GM18907 (cell line): ENCODE data around the gene MYO7B.

Source experiments
- ATAC-seq: cut with Tn5 transposase; IDR thresholded peaks from one replicate; pipeline ENCODE4 v1.9.1; 2021; ENCODE audit warnings: mild to moderate bottlenecking, moderate library complexity; ENCODE audit not compliant: unreplicated experiment

MYO7B gene

DNA sequence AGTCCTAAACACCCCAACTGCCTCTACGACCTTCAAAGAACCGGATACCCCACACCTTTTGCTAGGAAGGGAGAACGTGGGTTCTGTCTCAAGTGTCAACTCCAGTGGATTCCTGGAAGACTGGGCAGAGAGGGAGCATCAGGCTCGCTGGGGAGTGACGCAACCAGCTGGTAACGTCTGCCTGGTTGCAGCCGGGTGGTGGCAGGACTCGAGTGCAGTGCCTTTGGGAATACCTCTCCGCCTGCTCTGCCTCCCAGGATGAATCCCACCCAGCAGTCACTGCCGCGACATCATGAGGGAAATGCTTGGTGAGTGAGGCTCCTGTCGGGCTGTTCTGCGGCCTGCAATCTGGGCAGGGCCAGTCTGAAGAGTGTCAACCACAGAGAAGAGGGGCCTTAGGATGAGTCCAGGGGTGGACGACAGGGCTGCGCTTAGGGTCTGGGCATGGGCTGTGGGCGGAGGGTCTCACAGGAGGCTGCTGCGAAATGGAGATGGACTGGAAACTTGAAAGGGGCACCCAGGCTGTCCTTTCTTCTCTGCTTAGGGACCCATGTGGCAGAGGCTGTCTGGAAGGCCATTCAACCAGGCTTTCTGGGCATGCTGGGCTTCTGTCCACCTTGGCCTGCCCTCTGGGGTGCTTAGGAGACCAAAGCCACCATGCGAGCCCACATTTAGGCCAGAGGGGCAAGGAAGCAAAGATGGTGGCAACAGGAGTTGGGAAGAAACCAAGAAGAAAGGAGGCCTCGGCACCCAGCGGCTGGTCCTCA lies 123.3 kb downstream of the MYO7B start:
- ATAC-seq: no peak

DNA sequence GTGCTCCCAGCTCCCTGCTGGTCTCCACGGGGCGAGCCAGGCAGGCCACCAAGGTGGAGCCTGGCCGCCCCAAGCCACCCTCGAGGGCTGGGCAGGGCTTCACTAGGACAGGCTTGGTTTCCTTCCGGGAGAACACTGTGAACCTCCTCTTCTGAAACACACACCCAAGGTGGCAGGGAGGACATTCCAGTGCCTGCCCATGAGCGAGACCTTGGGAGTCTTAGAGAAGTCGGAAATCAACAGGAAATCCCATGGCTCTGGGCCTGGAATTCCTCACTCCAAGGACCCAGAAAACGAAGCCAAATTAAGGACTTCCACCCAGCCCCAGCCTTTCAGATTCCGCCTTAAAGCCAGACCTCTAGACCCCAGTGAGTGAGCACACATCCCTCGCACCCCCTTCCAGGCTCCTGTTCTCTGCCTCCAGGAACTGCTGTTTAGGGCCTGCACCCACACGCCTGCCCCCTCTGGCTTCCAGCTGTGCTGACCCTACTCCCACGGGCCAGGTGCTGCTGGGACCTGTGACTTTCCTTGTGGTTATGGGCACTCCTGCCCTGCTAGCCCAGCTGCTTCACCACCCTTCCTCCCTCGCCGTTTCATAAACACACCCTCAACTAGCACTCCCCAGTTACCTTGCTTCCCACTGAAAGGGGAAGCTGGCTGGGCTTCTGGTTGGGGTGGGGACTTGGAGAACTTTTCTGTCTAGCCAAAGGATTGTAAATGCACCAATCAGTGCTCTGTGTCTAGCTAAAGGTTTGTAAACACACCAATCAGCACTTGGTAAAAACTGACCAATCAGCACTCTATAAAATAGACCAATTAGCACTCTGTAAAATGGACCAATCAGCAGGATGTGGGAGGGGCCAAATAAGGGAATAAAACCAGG lies 124.2 kb downstream of the MYO7B start:
- ATAC-seq: no peak

DNA sequence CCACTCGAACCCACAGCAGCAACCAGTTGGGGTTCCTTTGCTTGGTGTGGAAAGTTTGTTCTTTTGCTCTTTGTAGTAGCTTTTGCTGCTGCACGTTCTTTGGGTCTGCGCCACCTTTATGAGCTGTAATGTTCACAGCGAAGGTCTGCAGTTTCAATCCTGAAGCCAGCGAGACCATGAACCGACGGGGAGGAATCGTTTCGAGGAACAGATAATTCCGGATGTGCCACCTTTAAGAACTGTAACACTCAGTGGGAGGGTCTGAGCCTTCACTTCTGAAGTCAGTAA lies 124.8 kb downstream of the MYO7B start:
- ATAC-seq: no peak

DNA sequence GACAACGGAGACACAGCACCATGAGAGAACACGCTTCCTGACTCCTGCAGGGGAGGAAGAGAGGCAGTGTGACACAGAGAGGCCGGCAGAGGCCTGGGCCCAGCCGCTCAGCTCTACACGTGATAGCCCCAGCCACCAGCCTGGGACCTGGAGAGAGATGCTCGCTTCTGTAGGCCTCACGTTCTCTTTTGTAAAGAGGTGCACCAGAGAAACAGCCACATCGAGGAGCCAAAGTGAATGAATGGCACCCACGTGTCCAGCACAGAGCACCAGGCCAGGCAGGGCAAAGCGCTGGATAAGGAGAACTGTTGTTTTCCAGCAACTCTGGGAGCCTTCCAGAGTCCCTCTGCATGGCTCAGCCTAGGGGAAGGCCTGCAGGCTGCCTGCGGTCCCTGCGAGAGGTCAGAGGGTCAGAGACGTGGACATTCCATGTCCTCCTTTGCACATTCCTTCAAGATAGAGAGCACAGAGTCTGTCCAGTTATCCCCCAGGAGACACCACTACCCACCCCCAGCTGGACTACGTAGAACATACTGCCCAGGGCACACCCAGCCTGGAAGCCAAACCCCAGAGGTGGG lies 125.7 kb downstream of the MYO7B start:
- no peak for ATAC-seq

DNA sequence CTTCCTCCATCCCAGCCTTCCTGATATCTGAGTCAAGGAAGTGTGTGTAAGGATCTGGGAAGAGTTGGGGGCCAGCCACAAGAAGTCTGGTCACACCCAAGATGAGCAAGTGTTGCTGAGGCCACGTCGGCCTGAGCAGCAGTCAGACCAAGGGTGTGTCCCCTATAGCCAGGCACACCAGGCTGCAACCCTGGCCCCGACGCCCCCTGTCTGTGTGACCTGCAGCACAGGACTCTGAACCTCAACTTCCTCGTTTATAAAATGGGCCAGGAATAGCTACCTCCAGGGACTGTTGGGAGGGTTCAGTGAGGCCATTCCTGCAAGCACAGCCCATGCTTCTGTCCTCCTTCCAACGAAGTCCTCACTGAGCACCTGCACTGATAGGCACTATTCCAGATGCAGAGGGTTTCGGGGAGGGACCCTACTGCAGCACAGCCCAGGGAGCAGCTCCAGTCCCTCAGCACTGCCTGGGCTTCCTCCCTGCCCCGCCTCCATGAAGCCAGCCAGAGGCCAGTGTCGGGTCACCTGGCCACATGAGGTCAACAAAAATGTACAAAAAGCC lies 126.5 kb downstream of the MYO7B start:
- ATAC-seq: no peak

DNA sequence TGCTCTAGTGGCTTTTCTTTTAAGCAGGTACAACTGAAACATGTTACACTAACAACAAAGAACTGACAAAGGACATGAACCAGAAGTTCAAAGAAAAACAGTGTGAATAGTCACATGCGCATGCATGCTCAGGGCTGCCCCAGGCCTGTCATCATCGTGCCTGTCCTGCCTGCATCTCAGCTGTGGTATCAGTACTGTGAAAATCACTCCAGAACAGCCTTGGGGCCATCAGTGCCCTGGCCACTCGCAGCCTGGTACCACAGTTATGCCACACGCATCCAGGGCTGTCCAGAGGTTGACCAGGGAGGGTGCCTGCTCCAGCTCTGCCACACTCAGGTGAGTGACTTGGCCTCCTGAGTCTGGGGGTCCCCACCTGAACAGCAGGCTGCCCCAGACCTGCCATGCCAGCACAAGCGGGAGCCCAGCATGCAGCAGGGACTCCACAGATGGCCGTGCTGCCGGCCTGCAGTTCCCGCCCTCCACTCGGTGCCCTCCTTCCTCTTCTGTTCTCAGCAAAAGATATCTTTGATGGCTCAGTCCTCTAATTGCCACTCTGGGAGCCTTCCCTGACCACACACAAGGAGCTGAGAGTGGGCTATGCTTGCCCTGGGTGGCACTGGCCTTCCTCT lies 127.6 kb downstream of the MYO7B start:
- ATAC-seq: no peak

DNA sequence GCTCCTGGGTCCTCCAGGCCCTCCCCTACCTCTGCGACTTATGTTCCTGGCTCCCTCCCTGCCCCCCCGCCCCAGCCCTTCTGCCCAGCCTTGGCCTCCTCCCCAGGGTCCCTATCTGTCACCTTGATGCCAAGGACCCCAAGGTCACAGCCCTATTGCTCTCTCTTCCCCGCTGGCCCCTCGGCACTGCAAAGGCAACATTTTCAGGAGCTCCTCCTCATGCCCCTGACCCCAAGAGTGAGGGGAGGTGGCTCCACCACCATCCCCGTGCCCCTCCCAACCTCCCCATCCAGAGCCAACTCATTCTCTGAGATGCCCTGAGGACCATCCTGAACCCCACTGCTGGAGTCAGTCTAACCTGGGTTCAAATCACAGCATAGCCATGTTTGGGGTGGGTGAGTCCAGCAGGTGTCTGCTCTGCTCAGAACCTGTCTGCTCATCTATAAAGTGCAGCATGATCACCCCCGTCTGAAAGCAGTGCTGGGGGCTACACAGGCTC lies 128.1 kb downstream of the MYO7B start:
- no peak for ATAC-seq

DNA sequence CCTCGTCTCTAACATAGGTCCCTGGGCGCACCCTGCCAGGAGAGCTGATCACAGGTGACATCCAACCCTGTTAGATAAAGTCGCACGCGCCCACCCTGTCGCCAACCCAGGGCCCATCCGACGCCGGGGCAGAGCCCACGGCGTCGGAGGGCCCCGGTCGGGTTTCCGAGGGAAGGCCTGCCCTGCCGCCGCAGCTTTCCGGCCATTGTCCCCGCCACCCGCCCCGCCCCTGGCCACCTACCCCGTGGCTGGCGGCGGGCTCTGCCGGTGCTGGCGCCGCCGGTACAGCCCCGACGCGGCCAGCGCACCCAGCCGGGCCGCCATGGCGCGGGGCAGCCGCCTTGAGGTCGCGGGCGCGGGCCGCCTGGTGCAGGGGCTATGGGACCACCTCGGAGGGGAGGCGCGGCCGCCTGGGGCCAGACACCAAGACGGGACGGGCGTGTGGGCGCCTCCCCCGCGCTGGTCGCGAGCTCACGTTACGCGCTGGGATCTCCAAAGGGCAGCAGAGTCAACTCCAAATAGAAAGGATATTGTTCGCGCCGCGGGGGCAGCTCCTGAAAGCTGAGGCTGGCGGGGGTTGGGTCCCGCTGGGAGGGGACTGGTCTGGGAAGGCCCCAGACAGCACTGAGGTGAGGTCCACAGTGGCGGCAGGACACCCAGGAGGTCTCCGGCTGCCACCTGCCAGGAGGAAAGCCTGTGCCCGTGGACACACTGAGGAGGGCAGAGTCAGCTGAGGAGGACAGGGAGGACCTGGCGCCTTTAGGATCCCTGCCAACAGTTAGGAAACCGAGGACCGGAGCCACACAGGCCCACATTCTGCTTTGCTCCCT lies 128.8 kb downstream of the MYO7B start:
- ATAC-seq: no peak

DNA sequence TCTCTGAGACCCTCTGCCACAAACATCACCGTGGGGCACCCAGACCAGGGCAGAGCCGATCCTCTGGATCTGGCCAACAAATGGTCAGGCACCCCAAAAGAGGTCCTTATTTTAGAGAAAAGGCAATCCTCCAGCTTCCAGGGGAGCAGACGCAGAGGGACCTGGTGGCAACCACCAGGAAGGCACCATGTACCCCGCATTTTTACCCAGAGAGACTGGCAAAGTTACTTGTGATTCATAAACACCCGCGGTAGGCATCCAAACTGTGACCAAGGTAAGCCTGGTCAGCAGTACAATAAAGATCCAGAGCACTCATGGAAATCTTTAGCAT lies 129.4 kb downstream of the MYO7B start:
- ATAC-seq: no peak

DNA sequence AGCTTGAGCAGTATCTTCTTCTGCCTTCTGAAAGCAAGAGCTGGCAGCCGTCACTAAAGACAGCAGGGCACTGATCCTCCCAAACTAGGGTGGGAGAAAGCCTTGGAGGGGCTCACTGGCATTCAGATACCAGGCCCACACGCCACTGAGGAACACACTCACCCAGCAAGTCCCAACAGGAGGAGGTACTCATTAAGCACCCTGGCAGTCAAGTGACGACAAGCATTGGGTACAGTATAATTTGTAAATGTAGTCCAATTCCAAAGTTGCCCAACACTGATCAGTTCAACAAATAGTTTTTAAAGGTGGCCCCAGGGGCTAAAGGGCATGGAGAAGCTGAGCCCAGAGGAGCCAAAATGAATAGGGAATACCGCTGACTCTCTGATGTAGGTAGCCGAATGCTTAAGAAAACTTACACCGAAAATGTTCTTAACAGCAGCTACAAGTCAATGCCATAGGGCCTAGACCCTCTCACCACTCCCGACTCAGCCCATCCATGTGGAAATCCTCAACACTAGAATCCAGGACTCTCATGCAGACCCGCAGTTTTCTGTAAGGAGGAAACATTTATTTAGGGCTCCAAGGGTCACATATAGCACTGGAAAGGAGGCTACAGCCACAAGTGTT lies 129.9 kb downstream of the MYO7B start:
- ATAC-seq: no peak

DNA sequence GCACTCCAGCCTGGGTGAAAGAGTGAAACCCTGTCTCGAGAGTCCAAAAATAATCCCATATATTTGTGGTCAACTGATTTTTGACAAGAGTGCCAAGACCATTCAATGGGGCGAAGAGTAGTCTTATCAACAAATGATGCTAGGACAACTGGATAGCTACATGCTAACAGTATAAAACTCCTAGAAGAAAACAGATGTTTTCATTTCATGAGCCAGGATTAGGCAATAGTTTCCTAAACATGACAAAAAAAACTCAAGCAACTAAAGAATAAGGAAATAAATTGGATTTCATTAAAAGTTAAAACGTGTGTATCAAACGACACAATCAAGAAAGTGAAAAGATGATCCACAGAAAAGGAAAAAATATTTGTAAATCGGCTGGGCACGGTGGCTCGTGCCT lies 133.6 kb downstream of the MYO7B start:
- ATAC-seq: no peak

DNA sequence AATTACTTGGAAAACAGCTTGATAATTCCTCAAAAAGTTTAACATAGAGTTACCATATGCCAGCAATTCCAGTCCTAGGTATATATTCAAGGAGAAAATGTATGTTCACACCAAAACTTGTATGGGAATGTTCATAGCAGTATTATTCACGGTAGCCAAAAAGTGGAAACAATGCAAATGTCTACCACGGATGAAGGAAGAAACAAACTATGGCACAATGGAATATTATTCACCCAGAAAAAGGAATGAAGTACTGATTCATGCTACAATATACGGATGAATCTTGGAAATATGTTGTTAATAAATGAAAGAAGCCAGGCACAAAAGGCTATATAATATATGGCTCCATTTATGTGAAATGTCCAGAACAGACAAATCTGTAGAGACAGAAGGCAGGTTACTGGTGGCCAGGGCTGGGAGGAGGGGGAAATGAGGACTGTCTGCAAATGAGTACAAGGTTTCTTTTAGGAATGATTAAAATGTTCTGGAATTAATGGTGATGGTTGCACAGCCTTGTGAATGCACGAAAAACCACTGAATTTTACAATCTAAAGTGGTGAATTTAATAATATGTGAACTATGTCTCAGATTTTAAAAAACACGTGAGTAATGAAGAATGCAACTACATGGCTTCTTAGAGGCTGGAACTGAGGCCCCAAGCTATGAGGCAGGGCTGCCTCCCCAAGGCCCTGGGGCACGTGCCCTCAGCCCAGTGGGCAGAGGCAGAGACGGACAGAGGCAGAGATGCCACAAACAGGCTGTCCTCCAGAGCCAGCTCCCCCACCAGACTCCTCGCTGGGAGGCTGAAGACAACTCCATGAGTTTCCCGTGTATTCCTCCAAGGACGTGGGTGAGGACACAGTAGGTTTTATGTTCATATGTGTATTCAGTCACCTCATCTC lies 134.8 kb downstream of the MYO7B start:
- ATAC-seq: no peak

DNA sequence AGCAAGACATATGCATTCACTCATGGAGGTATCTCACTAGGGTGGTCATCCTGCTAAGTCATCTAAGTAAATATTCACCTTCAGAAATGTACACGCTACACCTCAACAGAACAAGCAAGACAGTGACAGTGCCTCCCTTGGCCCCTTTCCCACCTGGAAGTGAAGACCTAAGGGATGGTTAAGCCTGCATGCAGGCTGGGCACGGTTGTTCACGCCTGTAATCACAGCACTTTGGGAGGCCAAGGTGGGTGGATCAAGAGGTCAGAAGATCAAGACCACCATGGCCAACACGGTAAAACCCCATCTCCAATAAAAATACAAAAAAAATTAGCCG lies 135.4 kb downstream of the MYO7B start:
- ATAC-seq: no peak

DNA sequence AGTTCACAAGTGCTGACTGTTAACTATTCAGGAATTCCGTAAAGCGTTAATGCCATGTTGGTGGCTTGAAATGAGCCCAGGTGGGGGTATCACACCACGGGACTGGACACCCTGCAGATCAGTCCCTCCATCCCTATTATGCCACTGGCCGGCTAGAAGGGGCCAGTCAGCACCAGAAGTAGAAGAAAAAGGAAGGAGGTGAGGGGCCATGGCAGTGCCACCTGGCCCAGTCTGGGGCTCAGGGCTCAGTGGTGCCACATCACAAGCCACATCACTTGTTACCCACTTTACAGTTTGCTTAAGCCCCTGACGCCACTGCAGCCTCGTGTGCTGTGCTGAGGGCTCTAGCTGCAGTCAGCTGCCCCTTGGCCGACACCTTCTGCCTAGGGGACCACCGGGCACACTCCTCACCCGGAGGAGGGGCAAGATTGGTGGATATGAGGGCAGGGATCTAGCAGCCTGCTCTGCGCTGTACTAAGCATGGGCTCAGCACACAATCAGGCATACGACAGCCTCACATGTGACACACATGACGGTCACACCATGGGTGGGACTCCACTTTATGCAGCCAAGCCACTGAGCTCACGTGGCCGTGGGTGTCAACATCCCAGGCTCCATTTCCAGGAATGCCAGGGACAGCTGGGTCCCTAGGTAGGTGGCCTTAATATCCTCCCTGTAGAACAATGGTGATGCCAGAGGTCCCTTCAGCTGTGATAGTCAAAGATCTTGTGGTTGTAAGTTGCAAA lies 136.2 kb downstream of the MYO7B start:
- ATAC-seq: no peak

DNA sequence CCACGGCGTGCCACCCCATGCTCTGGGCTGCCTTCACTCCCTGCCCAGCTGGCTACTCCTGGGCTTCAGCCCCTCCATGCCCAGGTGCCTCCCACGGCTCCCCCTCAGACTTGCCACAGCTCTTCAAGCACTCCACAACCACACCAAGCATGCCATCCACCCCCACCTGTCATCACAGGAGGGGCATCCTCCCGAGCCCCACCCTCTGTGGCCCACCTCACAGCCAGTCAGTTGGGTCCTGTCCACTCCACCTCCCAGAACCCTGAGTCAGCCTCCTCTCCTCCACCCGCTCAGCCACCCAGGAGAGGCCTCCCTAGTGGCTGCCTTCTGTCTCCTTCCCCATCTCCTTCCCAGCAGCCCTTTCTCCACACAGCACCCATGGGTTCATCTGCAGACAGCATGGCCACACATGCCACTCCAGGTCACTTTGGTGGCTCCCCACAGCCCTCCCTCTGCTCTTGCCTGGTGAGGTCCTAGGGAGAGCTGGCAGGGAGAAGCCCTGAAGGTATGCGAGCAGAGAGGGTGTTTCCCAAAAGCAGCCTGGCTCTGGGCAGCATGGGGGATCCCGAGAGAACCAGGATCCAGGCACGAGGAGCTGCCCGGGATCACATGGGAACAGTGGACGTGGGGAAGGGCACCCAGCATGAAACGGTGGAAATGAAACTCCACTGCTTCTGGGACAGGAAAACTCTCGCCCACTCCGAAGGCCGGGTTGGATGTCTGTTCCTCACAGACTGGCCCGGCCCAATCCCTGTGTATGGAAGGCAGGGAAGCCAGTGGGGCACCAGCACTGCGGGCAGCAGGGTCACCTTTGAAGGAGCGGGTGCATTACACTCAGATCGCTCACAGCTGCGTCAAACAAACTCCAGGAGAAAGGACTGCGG lies 137.1 kb downstream of the MYO7B start:
- no peak for ATAC-seq

DNA sequence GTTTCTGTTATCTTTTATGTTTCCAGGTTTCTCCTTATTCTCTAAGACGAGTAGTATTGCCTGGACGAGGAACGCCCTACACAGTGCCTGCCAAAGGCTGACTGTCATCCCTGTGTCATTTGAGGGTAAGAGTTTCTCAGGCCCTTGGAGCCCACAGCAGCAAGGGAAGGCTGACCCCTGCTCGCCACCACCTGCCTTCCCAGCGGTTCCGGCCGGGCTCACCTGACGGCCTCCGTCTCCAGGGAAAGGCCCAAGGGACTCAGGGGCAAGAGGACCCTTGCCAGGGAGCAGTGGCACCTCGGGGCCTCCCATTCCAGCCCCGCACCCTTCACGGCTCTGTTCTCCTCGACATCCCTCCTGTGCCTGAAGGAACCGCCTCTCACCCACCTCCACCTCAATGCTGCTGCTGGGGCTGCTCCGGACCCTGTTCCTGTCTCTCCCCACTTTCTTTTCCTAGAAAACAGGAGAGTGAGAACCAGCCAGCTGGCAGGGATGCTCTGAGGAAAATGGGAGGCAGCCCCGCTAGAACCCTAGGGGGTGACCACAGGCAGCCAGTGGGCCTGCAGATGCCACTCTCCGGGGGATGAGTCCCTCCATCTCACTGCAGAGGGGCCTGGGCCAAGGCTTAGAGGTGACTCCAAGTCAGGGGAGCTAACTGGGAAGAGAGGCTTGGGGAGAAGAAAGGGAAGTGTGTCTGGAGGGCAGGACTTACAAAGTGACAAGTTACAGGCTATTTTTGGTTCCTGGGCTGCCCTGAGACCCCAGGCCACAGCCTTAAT lies 138.0 kb downstream of the MYO7B start:
- no peak for ATAC-seq
